Mesenteric fat pad (tissue), 1 donor: ENCODE measurements around the gene DPM1. TPM values are rescaled to one million over a fixed set of nuclear protein-coding genes. Genes with fewer than 3 reads are reported as not detected.

ENCODE experiments used
- DNase-seq: peaks from one replicate; pipeline ENCODE4 v3.0.0-alpha.2; 2020; ENCODE audit warnings: low spot score
- total RNA-seq: library from RNA; stranded (reverse); fragmentation: NEBNext Ultra II Directional; extraction: Animal tissue kit (Norgen Biotek cat#: 25700); gene quantifications from one replicate; pipeline ENCODE4 v1.2.1, GENCODE V29; 2021
- donor health status: DM: yes; HTN: yes; CAD: no.

DPM1 gene
- total RNA-seq, 1 donor from 2014 or later: 34.2 TPM

DNA sequence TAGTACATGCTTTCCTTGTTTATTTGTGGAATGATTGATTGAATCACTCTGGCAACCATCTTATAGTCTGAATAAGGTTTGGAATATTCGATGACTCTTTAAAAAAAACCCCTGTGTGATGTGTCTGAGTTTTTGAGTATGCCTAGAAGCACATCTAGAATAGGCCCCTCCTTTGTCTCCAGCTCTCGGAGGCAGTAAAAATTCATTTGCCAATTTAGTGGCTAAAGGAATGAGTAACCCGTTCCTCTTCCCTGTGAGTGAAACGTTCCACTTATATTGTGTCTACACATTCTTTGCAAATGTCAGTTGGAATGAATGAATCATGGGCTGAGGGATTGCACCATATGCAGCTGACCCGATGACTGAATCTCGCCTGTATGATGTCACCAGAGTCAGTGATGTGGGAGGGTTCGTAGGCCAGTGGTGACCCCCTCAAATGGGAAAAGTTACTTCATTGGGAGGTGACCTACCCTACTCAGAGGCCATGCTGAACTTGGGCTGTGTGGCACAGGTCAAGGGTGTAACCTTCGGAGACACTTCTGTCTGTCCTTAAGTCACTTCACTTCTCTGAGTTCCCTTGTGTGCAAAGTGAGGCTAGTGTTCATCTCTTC is 21.8 kb upstream of the DPM1 start:
- no peak for DNase-seq

DNA sequence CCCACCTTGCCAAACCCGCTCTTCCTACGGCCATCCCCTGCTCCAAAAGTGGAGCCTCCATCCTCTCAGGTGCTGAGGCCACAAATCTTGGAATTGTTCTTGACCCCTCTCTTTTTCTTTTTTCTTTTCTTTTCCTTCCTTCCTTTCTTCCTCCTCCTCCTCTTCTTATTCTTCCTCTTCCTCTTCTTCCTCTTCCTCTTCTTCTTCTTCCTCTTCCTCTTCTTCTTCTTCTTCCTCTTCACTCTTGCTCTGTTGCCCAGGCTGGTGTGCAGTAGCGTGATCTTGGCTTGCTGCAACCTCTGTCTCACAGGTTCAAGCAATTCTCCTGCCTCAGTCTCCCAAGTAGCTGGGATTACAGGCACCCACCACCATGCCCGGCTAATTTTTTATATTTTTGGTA is 20.2 kb upstream of the DPM1 start:
- peak; percentile 18 for DNase-seq

GRCh38 chr20:50977066-50978021 is 19.0 kb upstream of the DPM1 start:
- peak; percentile 55 for DNase-seq

DNA sequence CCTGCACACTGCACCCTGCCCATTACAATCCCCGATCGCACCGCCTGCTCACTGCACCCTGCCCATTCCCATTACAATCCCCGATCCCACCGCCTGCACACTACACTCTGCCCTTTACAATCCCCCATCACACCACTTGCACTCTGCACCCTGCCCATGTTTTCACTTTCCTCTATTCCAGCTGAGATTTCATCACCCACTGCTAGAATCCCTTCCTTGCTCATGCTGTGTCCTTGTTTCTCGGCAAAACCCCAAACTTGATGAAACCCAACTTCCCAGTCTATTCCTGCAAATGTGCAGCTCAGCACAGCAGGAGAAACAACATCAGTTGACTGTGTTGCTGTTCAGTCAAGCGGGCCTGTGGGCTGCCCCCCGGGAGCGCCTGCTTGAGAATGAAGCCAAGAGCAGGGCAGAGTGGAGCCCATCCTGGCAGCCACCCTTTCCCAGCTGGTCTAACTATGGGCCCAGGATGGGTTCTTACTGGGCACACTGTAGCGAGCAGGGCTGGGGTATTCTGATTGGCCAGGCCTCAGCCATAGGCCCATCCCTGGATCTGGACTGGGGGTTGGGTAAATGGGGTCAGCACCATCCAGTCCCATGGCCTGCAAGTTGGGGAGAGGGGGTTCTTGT is 17.5 kb upstream of the DPM1 start:
- peak; percentile 77 for DNase-seq

- peak; percentile 57 for DNase-seq
These were observed 11.6 kb upstream of the DPM1 start for GRCh38 chr20:50969912-50970311.

DNA sequence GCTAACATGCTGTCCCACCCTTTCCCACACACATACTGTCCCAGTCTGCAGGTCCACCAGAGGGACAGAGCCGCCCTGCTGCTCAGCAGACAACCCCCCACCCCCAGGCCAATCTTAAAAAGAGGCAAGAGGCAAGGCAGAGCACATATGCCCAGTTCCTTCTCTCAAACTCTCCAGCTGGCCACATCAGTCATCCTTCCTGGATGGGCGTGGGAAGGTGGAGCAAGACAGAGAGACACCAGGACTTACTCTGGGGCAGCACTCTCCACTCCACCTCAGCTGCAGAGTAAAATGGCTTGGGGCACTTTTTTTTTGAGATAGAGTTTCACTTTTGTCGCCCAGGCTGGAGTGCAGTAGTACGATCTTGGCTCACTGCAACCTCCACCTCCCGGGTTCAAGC is 11.1 kb upstream of the DPM1 start:
- no peak for DNase-seq

DNA sequence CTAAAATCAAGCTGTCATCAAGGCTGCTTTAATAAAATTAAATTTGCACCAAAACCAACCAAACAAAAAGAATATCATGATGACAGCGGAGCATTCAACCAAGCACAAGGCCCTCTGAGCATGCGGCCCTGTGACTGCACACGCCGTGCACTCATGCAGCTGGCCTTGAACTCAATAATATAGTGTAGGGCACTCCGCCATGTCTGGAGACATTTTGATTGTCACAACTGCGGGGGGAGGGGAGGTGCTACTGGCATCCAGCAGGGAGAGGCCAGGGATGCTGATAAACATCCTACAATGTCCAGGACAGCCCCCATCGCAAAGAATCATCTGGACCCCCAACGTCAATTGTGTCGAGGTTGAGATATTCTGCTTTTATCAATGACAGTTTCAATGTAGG is 10.0 kb upstream of the DPM1 start:
- no peak for DNase-seq

DNA sequence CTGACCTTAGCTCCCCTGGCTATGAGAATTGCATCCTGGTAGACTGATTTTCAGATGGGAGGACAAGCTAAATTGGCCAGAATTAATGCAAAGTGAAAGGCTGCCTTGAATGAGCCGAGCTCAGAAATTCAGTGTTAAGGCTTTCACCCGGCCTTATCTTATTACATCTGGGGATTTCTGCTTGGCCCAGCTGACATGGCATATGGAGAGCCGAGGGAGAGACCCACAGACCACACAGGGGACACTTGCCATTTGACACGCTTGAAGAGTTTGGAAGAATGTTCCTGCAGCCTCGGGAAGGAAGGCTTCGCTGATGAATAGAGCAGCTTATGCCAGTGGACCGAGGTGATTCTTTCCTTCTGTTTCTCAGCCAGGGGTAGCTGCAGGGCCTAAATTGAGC is 9.3 kb upstream of the DPM1 start:
- peak; percentile 30 for DNase-seq

- DNase-seq: peak; percentile 83
These were observed 1.3 kb upstream of the DPM1 start for GRCh38 chr20:50959543-50960126.

DNA sequence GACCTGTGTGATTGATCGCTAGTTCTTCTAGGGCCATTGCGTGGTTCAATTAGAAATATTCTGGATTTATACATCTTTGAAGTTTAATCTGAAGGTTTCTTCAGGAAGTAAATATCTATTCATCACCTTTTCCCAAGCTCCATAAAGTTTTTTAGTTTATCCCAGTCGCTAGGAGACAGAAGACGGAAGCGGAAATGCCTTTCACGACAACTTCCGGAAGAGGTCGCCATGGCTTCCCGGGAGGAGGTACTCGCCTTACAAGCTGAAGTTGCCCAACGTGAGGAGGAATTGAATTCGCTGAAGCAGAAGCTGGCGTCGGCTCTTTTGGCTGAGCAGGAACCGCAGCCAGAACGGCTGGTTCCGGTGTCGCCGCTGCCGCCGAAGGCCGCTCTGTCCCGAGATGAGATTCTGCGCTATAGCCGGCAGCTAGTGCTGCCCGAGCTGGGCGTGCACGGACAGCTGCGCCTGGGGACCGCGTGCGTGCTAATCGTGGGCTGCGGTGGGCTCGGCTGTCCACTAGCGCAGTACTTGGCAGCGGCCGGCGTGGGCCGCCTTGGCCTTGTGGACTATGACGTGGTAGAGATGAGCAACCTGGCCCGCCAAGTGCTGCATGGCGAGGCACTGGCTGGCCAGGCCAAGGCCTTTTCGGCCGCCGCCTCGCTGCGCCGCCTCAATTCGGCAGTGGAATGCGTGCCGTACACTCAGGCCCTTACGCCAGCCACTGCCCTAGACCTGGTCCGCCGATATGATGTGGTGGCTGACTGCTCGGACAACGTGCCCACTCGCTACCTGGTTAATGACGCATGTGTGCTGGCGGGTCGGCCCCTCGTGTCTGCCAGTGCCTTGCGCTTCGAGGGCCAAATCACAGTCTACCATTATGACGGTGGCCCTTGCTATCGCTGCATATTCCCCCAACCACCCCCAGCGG is 547 bp upstream of the DPM1 start, which contains the start of gene MOCS3:
TSS of gene MOCS3 (plus strand) at position 204 of the 928 bp plus-strand sequence. CDS start at position 229, 25 bp downstream.
- DNase-seq: peak; percentile 91

DNA sequence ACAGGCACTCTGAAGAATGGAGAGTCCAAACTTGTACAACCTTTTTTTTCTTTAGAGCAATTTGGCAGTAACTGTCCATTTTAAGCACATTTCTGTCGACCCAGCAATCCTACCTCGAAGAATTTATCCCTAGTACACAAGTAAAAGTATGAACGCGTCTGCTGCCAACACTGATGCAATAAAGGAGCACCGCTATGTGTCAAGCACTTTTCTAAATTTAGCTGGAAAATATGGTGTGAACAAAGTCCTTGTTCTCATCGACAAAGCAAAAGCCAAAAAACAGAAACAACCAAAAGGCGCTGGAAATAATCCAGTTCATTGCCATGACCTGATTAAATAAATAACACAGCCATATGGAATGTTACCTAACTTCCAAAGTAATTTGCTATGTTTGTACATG is 1.1 kb downstream of the DPM1 start:
- no peak for DNase-seq

- no peak for DNase-seq
These were observed 4.5 kb downstream of the DPM1 start for GRCh38 chr20:50953821-50954220.

GRCh38 chr20:50953196-50953595 is 5.1 kb downstream of the DPM1 start:
- DNase-seq: no peak

DNA sequence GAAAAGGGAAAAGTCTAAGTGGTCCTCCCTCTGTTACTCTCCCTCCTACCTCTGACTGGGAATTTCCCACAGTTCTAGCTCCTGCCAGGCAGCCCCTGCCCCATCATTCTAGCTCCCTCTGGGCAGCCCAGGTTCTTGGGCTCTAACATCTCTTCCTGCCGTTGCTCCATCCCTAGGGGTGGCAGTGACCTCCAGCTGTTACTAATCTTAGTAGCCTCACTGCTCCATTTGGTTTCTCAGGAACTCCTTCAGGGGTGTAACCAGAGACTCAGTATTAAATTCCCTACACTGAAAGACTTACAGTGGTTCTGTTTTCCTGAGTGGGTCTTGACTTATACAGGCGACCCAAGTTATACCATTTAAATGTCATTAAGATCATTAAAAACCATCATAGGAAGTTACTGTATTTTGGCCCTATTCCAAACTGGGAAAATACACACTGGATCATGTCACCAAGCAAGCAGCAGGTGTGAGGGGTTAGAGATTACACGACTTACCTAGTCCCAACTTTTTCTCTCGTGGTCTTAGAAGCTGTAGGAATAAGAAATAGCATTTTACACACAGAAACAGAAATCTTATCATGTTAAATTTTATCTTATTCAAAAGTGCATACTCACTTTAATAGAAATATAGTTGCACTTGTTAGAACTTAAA is 10.1 kb downstream of the DPM1 start:
- no peak for DNase-seq

GRCh38 chr20:50943069-50943468 is 15.3 kb downstream of the DPM1 start:
- no peak for DNase-seq

GRCh38 chr20:50933589-50933988 is 24.7 kb downstream of the DPM1 start:
- no peak for DNase-seq

- DNase-seq: no peak
These were observed 25.5 kb downstream of the DPM1 start for GRCh38 chr20:50932691-50933280.

GRCh38 chr20:50932016-50932485 is 26.3 kb downstream of the DPM1 start:
- DNase-seq: no peak

DNA sequence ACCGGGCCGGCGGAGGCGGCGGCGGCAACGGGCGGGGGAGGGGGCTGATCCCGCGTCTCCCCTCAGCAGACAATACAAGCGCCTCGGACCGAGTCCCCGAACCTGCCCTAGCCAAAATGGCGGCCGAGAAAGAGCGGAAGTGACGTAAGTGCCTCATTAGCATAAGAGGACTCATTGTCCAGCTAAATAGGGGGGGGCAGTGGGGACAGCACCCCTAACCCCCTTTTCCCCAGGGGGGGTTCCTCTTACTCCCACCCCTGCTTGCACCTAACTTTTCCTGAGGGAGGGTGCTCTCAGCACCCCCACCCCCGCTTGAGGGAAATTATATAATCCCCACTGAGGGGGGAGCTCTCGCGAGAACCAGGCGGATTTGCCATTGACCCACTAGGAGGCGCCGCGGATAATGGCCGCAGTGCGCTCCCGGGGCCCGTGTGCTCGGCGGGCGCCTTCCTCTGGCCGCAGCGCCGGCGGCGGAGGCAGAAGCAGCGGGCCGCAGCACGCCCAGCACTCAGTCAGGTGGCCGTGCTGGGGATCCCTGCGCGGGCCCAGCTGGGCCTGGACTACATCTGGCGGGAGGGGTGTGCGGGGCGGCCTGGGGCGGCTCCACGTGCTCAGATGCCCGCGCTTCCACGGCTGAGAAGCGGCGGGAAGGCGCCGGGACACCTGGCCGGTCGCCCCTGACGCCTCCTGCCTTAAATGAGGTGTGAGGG is 26.9 kb downstream of the DPM1 start, which contains the start of gene ADNP:
TSS of gene ADNP (minus strand) at position 132 of the 710 bp plus-strand sequence. CDS start 27,441 bp downstream, outside the sequence.
- DNase-seq: peak; percentile 94
